HuH-7.5 (cell line): ENCODE data around the gene RNF17.

Experiments used
- DNase-seq: peaks from one replicate; pipeline ENCODE4 v3.0.0; 2011; ENCODE audit warnings: low spot score

The RNF17 gene

GRCh38 chr13:24899601-24900000 is 135.6 kb downstream of the RNF17 start:
- no peak for DNase-seq

GRCh38 chr13:24900507-24900906 is 136.5 kb downstream of the RNF17 start:
- DNase-seq = no peak

GRCh38 chr13:24905242-24905641 is 141.3 kb downstream of the RNF17 start:
- no peak for DNase-seq

GRCh38 chr13:24906268-24906667 is 142.3 kb downstream of the RNF17 start:
- DNase-seq = no peak

GRCh38 chr13:24910502-24911132 is 146.6 kb downstream of the RNF17 start:
- DNase-seq = no peak

GRCh38 chr13:24911133-24911908 is 147.4 kb downstream of the RNF17 start:
- no peak for DNase-seq

- no peak for DNase-seq
These were observed 152.5 kb downstream of the RNF17 start for GRCh38 chr13:24916464-24916863.

- DNase-seq = no peak
These were observed 157.0 kb downstream of the RNF17 start for GRCh38 chr13:24921003-24921402.

- no peak for DNase-seq
These were observed 157.9 kb downstream of the RNF17 start for GRCh38 chr13:24921881-24922280.

GRCh38 chr13:24922387-24922744 is 158.4 kb downstream of the RNF17 start:
- DNase-seq = peak; percentile 13

- DNase-seq = peak; percentile 68
These were observed 159.0 kb downstream of the RNF17 start for GRCh38 chr13:24922745-24923591.

GRCh38 chr13:24925318-24926231 is 161.6 kb downstream of the RNF17 start:
- DNase-seq = no peak

- DNase-seq = no peak
These were observed 163.9 kb downstream of the RNF17 start for GRCh38 chr13:24927810-24928404.

- DNase-seq = no peak
These were observed 165.2 kb downstream of the RNF17 start for GRCh38 chr13:24929196-24929595.
